ENCODE results near the gene CEMIP.

GRCh38 chr15:80999623-81000036 lies 220.5 kb downstream of the CEMIP start:
- TF ChIP-seq TEAD4 (IDR thresholded peaks at IDR 0.05; ENCODE audit: low read depth, low read length) (no peak), CTCF (IDR thresholded peaks at IDR 0.05; ENCODE audit: control extremely low read depth in 1 of 3, insufficient read depth in 1 of 3, low read depth in 1 of 3, low read length in 3 of 3) (no peak), POLR2A (IDR thresholded peaks at IDR 0.05; ENCODE audit: control extremely low read depth in 1 of 2, low read depth in 2 of 2, low read length in 2 of 2) (no peak), SP2 (IDR thresholded peaks at IDR 0.05; ENCODE audit: low read length) (no peak), EZH2 (IDR thresholded peaks at IDR 0.05; ENCODE audit: low read depth, low read length, severe bottlenecking) (no peak), RFX5 (IDR thresholded peaks at IDR 0.05; ENCODE audit: borderline replicate concordance, low read depth, low read length) (no peak), POU5F1 (IDR thresholded peaks at IDR 0.05; ENCODE audit: low read depth, low read length) (no peak), USF2 (IDR thresholded peaks at IDR 0.05; ENCODE audit: low read length) (no peak)
- TF ChIP-seq, protein P1, sequence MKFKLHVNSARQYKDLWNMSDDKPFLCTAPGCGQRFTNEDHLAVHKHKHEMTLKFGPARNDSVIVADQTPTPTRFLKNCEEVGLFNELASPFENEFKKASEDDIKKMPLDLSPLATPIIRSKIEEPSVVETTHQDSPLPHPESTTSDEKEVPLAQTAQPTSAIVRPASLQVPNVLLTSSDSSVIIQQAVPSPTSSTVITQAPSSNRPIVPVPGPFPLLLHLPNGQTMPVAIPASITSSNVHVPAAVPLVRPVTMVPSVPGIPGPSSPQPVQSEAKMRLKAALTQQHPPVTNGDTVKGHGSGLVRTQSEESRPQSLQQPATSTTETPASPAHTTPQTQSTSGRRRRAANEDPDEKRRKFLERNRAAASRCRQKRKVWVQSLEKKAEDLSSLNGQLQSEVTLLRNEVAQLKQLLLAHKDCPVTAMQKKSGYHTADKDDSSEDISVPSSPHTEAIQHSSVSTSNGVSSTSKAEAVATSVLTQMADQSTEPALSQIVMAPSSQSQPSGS (IDR thresholded peaks at IDR 0.05; ENCODE audit: low read length): no peak
